ENCODE data around the gene PCLO. TPM values are rescaled to one million over a fixed set of nuclear protein-coding genes. Genes with fewer than 3 reads are reported as not detected.

Gene PCLO
- total and polyA plus RNA-seq, 2 of the 8 experiments (the other 6 are each of a cell fraction or from before 2014, with no cell fraction given): 1.5 to 3.2 TPM

- no peak overlapping the region for H2AK5ac ChIP-seq (ENCODE audit: low read depth, low read length)
- WGBS, 2 experiments (ENCODE audit: extremely low coverage in 1 of 2, insufficient coverage in 1 of 2, insufficient read length in 1 of 2, insufficient replicate concordance in 2 of 2, low coverage in 1 of 2, low lambda C conversion rate in 2 of 2, missing lambda C conversion rate in 1 of 2): 93% methylated on average over 2 of the region's 2 CpGs; no CpG with 5 or more reads in 1 of the 2 experiments
- H3K23ac ChIP-seq (ENCODE audit: insufficient read length): no peak overlapping the region
- no peaks in the 10 kb centered on the region for H3K4me1 ChIP-seq (replicated peaks in 1 of 4; ENCODE audit: control insufficient read depth in 3 of 4, insufficient read depth in 4 of 4, low read length in 3 of 4)
- H4K20me1 ChIP-seq (replicated peaks in 1 of 2; ENCODE audit: control insufficient read depth in 1 of 2, insufficient read depth in 2 of 2, low read length in 2 of 2): no peaks in the 10 kb centered on the region
- no peaks in the 10 kb centered on the region for H3K79me2 ChIP-seq (ENCODE audit: control insufficient read depth in 1 of 2, insufficient read depth in 2 of 2, low read length in 2 of 2)
- no peaks in the 10 kb centered on the region for H3K27me3 ChIP-seq (replicated peaks in 1 of 4; ENCODE audit: control insufficient read depth in 3 of 4, extremely low read depth in 1 of 4, insufficient read depth in 3 of 4, low read length in 3 of 4)
- no peak overlapping the region for H3K18ac ChIP-seq (ENCODE audit: extremely low read depth, low read length)
- H3K9ac ChIP-seq (replicated peaks in 1 of 4; ENCODE audit: extremely low read depth in 1 of 4, low read depth in 3 of 4, low read length in 3 of 4): no peak overlapping the region
- H3K23me2 ChIP-seq (ENCODE audit: low read depth, low read length): no peaks in the 10 kb centered on the region
- H3K56ac ChIP-seq (replicated peaks; ENCODE audit: insufficient read length, low read depth, low read length): no peak overlapping the region
- H3K36me3 ChIP-seq (ENCODE audit: control insufficient read depth in 2 of 4, insufficient read depth in 4 of 4, low read length in 3 of 4): no peaks in the 10 kb centered on the region; a peak in 1 of 8 replicates
- H3K9me3 ChIP-seq (ENCODE audit: insufficient read depth in 2 of 2, low read depth in 1 of 2, low read length in 1 of 2): no peaks in the 10 kb centered on the region
- no peak for DNase-seq (ENCODE audit: low read depth in 1 of 2, low spot score in 2 of 2)
- FAIRE-seq: no peak
- H3K4me2 ChIP-seq (ENCODE audit: insufficient read depth in 1 of 2, low read depth in 2 of 2, low read length in 2 of 2): no peak overlapping the region
- H3K14ac ChIP-seq (ENCODE audit: insufficient read length): no peak overlapping the region
- CTCF ChIA-PET (ENCODE audit: partially characterized antibody): no interaction called here
- H2BK120ac ChIP-seq (replicated peaks; ENCODE audit: low read depth, low read length): no peak overlapping the region
- no peak overlapping the region for H2AFZ ChIP-seq (ENCODE audit: low read length)
- H2BK5ac ChIP-seq (ENCODE audit: low read depth, low read length): no peak overlapping the region
- no peak overlapping the region for H2BK20ac ChIP-seq (ENCODE audit: low read length)
- H2BK15ac ChIP-seq (ENCODE audit: low read length): no peak overlapping the region
- H3K4me3 ChIP-seq (ENCODE audit: extremely low read depth in 1 of 4, insufficient read depth in 2 of 4, low read depth in 3 of 4, low read length in 4 of 4): no peak overlapping the region
- no peaks in the 10 kb centered on the region for H3K79me1 ChIP-seq (ENCODE audit: low read depth, low read length)
- H4K91ac ChIP-seq (replicated peaks; ENCODE audit: insufficient read length, low read length): no peak overlapping the region
- no peak overlapping the region for H4K8ac ChIP-seq (ENCODE audit: extremely low read depth, insufficient read depth, low read length)
- H4K5ac ChIP-seq (ENCODE audit: insufficient read length, low read depth, low read length): no peak overlapping the region
- POLR2A ChIA-PET (ENCODE audit: partially characterized antibody): no interaction called here
- H3K4ac ChIP-seq (replicated peaks; ENCODE audit: insufficient read length, low read depth, low read length): no peak overlapping the region
- no peak overlapping the region for H2BK12ac ChIP-seq (ENCODE audit: low read depth, low read length)
- H3K27ac ChIP-seq (ENCODE audit: low read depth, low read length): no peak overlapping the region
- TF ChIP-seq NANOG (IDR thresholded peaks at IDR 0.05; ENCODE audit: insufficient read depth, low read depth, low read length, poor library complexity, severe bottlenecking) (no peak), ZNF274 (IDR thresholded peaks at IDR 0.05; ENCODE audit: borderline replicate concordance, extremely low read depth, low read length) (no peak), PHF8 (conservative IDR thresholded peaks at IDR 0.05; ENCODE audit: low read depth, low read length) (no peak), BCL11A (IDR thresholded peaks at IDR 0.05; ENCODE audit: low read depth in 2 of 2, low read length in 2 of 2) (no peak), POLR2A (IDR thresholded peaks at IDR 0.05; ENCODE audit: control extremely low read depth in 1 of 2, low read depth in 2 of 2, low read length in 2 of 2) (no peak), ATF2 (IDR thresholded peaks at IDR 0.05; ENCODE audit: low read length) (no peak), ATF3 (IDR thresholded peaks at IDR 0.05; ENCODE audit: insufficient read depth, low read depth, low read length) (no peak), EZH2 (IDR thresholded peaks at IDR 0.05; ENCODE audit: low read depth, low read length, severe bottlenecking) (no peak), CREB1 (IDR thresholded peaks at IDR 0.05) (no peak), YY1 (IDR thresholded peaks at IDR 0.05; ENCODE audit: low read depth, low read length) (no peak)
These were observed 197.3 kb downstream of the PCLO start for GRCh38 chr7:82965088-82966036.
